HL-60 (cell line): ENCODE data around the gene XPO5.

Source experiments
- DNase-seq, 2 experiments: peaks; one replicate each; pipeline ENCODE4 v3.0.0-alpha.2; 2010 to 2020; ENCODE audit warnings: low read depth in 1 of 2, low spot score in 1 of 2
- H3K27ac ChIP-seq: fragments of 250-450 bp; sonication (Bioruptor Pico); replicated peaks from 2 replicates; pipeline ENCODE4 v1.5.1; 2020; ENCODE audit warnings: mild to moderate bottlenecking, moderate library complexity
- H3K27me3 ChIP-seq: fragments of 250-450 bp; sonication (Bioruptor Pico); 2 replicates; pipeline ENCODE4 v1.5.1; 2021; ENCODE audit warnings: mild to moderate bottlenecking, moderate library complexity; ENCODE audit not compliant: insufficient read depth, poor library complexity, severe bottlenecking
- H3K4me3 ChIP-seq: replicated peaks from 2 replicates; pipeline ENCODE4 v1.5.1; 2011; ENCODE audit warnings: mild to moderate bottlenecking, control low read depth, low read length; ENCODE audit not compliant: insufficient read depth
- CTCF ChIP-seq: IDR thresholded peaks from one replicate; pipeline ENCODE4 v1.5.1; 2011; ENCODE audit warnings: low read length, control low read depth, inconsistent platforms; ENCODE audit not compliant: insufficient read depth
- GABPA ChIP-seq: IDR thresholded peaks from 2 replicates; pipeline ENCODE4 v1.6.1; 2012; ENCODE audit warnings: low read depth
- POLR2AphosphoS5 ChIP-seq: IDR thresholded peaks from 2 replicates; pipeline ENCODE4 v1.6.1; 2012; ENCODE audit warnings: low read depth
- REST ChIP-seq: IDR thresholded peaks from 2 replicates; pipeline ENCODE4 v1.6.1; 2012; ENCODE audit warnings: low read depth; ENCODE audit not compliant: insufficient replicate concordance
- SPI1 ChIP-seq: IDR thresholded peaks from 2 replicates; pipeline ENCODE4 v1.6.1; 2012; ENCODE audit warnings: low read depth, mild to moderate bottlenecking, borderline replicate concordance

The XPO5 gene

DNA sequence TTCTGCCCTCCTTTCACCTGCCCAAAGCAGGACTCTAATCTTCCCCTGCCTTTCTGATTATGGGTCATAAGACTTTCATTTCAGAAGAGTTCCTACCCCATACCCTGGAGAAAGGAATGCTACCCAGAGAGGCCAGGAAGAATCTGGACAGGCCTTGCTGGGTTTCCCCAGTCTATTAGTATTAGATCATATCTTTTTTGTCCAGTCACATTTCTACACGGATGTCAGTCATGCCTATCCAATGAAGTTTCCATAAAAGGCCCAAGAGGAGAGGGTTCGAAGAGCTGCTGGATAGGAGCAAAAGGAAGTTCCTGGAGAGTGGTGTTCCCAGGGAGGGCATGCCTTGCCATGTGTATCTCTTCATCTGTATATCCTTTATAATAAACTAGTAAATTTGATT lies 3.3 kb upstream of the XPO5 start:
- H3K4me3 ChIP-seq: no peak overlapping the region
- no peak for TF ChIP-seq CTCF
- no peak for TF ChIP-seq REST
- DNase-seq: no peak
- H3K27ac ChIP-seq: no peak overlapping the region
- H3K27me3 ChIP-seq: no peaks in the 10 kb centered on the region

DNA sequence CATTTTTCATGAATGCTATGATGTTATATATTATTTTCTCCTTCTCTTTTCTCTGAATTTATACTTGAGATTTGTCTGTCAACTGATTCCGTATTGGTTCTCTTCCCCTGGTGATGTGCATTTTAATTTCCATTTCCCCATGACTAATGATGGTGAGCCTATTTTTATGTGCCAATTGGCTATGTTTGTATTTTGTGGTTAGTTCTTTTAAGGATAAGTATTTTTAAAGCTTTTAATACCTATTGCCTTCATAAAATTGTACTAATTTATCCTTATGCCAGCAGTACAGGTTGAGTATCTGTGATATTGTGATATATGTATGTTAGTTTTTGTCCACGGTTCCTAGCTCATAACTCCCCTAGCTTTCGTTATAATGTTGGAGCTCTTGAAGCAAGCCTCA lies 2.9 kb upstream of the XPO5 start:
- DNase-seq: no peak
- H3K27ac ChIP-seq: no peak overlapping the region
- TF ChIP-seq REST (no peak), GABPA (no peak), POLR2AphosphoS5 (no peak), CTCF (no peak), SPI1 (no peak)
- H3K4me3 ChIP-seq: no peak overlapping the region
- H3K27me3 ChIP-seq: no peaks in the 10 kb centered on the region

DNA sequence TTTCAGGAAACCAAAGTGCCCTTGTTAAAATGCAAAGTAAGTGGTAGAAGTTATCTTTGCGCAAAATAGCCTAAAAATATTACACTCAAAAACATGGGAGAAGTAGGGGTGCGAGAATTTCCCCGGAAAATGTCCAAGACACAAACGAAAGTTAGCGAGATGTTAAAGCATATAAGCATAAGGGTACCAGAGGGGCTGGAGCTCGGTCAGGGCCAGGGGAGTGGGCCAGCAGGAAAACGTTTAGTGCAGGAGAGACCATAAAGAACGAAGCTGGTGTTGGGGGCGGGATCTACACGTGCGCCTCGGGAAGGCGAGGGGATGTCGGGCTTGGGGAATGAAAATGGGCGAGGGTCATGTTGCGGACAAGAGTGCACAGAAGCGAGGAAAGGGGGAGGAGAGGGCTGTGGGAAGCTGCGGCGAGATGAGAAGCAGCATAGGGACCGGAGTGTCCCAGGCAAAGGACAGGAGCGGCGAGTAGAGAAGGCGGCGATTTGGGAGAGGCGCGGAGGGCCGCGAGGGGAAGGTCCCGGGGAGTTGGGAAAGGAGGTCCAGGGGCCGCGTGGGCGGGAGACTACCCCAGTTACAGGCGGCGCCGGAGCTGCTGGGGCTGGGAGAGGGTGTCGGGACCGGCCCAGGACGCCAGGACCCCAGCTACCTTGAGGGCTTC lies 600 bp downstream of the XPO5 start:
- TF ChIP-seq REST (no peak), CTCF (no peak), POLR2AphosphoS5 (no peak), GABPA (no peak), SPI1 (no peak)
- Histone ChIP-seq H3K27me3 (no peaks in the 10 kb centered on the region), H3K4me3 (peak overlapping the region; percentile 100), H3K27ac (peak overlapping the region; percentile 79)
- DNase-seq: peak in 1 of 2 experiments; percentile 24
